ENCODE data around the gene DDX41.

Gene DDX41

DNA sequence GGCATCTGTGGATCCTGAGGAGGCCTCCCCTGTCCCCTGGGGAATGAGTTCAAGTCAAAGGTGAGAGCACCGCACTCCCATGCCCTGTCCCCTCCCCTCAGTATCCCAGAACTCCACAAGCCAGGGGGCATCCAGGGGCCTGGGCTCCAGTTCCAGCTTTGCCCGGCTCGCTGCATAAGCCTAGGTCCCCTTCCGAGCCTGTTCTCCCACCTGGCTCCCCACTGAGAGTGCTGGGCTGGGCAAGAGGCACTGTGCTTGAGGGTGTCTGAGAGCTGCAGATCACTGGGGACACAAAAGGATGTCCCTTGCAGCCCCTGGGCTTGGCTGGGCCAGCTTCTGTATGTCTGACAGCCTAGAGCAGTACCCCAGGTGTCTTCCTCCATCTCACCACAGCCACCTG is 11.7 kb downstream of the DDX41 start:
- peaks cover 11% of the 10 kb centered on the region for H3K4me1 ChIP-seq (ENCODE audit: control insufficient read depth, insufficient read depth, low read length)
- H3K27ac ChIP-seq (ENCODE audit: low read length), result no peak overlapping the region
- no peaks in the 10 kb centered on the region for H3K27me3 ChIP-seq (ENCODE audit: control insufficient read depth in 1 of 2, insufficient read depth in 2 of 2, low read length in 2 of 2)
- no peak overlapping the region for H3K4me3 ChIP-seq (ENCODE audit: low read length in 2 of 2)
- no peak overlapping the region for H3K9ac ChIP-seq (ENCODE audit: low read length in 2 of 2)
- no peaks in the 10 kb centered on the region for H3K9me3 ChIP-seq (ENCODE audit: control insufficient read depth in 2 of 2, low read length in 2 of 2)
- H3K36me3 ChIP-seq (ENCODE audit: control insufficient read depth in 2 of 2, insufficient read depth in 2 of 2, low read length in 2 of 2), result no peaks in the 10 kb centered on the region

DNA sequence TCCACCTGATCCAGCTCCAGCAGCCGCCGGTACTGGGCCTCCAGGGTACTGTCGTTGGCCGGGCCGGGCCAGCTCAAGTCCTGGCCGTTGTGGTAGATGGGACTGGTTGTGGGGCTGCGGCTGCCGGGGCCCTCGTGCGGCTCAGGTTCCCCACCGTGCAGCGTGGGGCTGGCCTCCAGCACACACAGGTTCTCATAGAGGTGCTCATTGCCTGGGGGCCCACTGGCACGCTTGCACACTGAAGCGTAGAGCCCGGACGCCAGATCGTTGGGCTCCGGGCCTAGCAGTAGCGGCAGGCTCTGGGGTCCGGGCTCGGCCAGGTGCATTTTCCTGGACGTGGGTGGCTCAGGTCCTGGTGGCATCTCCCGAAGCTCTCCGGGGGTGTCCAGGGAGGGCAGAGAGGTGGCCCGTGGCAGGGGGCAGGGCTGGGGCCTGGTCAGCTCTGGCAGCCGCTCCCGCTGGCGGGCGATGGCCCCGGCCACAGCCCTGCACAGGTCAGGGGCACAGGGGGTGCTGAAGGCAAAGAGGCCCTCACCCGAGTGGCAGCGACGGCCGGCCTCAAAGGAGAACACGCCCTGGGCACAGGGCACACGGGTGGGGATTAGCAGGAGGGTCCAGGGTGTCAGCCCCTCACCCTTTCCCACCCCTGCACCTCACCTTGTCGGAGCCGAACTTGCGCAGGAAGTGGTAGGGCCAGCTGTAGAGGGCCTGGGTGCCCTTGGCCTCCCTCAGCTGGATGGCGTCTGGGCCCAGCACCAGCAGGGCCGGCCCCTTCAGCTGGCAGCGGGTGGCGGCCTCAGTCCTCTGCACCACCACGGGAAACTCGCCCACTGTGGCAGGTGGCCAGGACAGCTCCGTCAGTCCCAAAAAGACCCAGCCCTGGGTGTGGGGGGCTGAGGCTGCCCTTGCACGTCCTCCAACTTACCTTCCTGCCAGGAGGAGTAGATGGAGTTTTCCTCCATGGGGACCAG is 12.4 kb downstream of the DDX41 start:
- H3K27me3 ChIP-seq (ENCODE audit: control insufficient read depth in 1 of 2, insufficient read depth in 2 of 2, low read length in 2 of 2), result no peaks in the 10 kb centered on the region
- H3K27ac ChIP-seq (ENCODE audit: low read length), result no peak overlapping the region
- no peak overlapping the region for H3K4me3 ChIP-seq (ENCODE audit: low read length in 2 of 2)
- no peaks in the 10 kb centered on the region for H3K36me3 ChIP-seq (ENCODE audit: control insufficient read depth in 2 of 2, insufficient read depth in 2 of 2, low read length in 2 of 2)
- H3K9me3 ChIP-seq (ENCODE audit: control insufficient read depth in 2 of 2, low read length in 2 of 2), result no peaks in the 10 kb centered on the region
- no peak overlapping the region for H3K9ac ChIP-seq (ENCODE audit: low read length in 2 of 2)
- H3K4me1 ChIP-seq (ENCODE audit: control insufficient read depth, insufficient read depth, low read length), result peaks cover 11% of the 10 kb centered on the region

DNA sequence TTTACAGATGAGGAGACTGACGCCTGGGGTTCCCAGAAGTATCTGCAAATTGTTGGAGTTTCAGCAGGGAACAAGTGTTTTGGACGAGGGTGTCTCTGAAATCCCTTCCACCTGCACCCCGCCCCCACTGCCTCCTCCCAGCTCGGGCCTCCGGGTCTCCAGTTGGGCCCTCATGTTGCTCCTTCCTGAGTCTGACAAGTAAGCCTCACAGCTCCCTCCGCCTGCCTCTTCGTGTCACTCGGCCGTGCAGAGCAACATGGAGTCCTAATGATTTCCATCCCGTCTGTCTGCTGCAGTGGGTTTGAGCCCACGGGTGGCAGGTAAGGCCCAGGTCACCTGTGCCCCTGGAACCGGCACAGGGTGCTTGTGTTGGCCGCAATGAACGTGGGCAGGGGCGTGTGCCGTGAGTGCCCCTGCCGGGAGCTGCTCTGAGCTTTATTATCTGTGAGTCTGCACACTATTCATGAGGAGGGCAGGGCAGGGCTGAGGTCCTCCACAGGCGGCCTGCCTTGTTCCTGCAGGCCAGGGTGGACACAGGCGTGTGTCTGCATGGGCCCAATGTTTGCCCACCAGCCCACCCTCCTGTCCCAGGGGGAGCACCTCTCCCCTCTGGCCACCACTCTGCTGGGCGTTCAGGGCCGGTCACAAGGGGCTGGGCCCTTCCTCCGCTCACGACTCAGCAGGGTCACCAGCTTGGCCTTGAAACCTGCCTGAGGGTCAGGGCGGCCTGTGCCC is 13.2 kb downstream of the DDX41 start:
- H3K9me3 ChIP-seq (ENCODE audit: control insufficient read depth in 2 of 2, low read length in 2 of 2), result no peaks in the 10 kb centered on the region
- H3K27ac ChIP-seq (ENCODE audit: low read length), result no peak overlapping the region
- no peak overlapping the region for H3K9ac ChIP-seq (ENCODE audit: low read length in 2 of 2)
- H3K4me1 ChIP-seq (ENCODE audit: control insufficient read depth, insufficient read depth, low read length), result peaks cover 14% of the 10 kb centered on the region
- H3K36me3 ChIP-seq (ENCODE audit: control insufficient read depth in 2 of 2, insufficient read depth in 2 of 2, low read length in 2 of 2), result no peaks in the 10 kb centered on the region
- H3K27me3 ChIP-seq (ENCODE audit: control insufficient read depth in 1 of 2, insufficient read depth in 2 of 2, low read length in 2 of 2), result no peaks in the 10 kb centered on the region
- no peak overlapping the region for H3K4me3 ChIP-seq (ENCODE audit: low read length in 2 of 2)

DNA sequence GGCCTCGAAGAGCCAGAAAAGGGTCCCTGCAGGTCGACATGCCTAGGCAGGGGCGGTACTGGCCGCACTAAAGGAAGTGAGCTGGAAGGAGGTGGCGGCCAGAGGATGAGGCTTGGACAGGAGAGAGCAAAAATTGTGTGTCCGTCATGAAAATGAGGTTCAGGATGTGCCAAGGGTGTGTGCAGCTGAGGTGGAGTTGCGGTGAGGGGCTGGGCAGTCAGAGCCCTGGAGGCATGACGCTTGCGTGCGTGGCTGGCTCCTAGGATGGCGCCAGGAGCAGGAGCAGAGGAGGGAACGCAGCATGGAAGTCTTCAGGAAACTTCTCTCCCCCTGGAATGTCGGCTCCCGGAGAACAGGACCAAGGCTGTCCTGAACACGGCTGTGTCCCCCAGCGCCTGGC is 13.9 kb downstream of the DDX41 start:
- no peak overlapping the region for H3K27ac ChIP-seq (ENCODE audit: low read length)
- no peaks in the 10 kb centered on the region for H3K36me3 ChIP-seq (ENCODE audit: control insufficient read depth in 2 of 2, insufficient read depth in 2 of 2, low read length in 2 of 2)
- H3K9me3 ChIP-seq (ENCODE audit: control insufficient read depth in 2 of 2, low read length in 2 of 2), result no peaks in the 10 kb centered on the region
- no peak overlapping the region for H3K9ac ChIP-seq (ENCODE audit: low read length in 2 of 2)
- no peaks in the 10 kb centered on the region for H3K27me3 ChIP-seq (ENCODE audit: control insufficient read depth in 1 of 2, insufficient read depth in 2 of 2, low read length in 2 of 2)
- H3K4me1 ChIP-seq (ENCODE audit: control insufficient read depth, insufficient read depth, low read length), result peaks cover 20% of the 10 kb centered on the region
- H3K4me3 ChIP-seq (ENCODE audit: low read length in 2 of 2), result no peak overlapping the region

DNA sequence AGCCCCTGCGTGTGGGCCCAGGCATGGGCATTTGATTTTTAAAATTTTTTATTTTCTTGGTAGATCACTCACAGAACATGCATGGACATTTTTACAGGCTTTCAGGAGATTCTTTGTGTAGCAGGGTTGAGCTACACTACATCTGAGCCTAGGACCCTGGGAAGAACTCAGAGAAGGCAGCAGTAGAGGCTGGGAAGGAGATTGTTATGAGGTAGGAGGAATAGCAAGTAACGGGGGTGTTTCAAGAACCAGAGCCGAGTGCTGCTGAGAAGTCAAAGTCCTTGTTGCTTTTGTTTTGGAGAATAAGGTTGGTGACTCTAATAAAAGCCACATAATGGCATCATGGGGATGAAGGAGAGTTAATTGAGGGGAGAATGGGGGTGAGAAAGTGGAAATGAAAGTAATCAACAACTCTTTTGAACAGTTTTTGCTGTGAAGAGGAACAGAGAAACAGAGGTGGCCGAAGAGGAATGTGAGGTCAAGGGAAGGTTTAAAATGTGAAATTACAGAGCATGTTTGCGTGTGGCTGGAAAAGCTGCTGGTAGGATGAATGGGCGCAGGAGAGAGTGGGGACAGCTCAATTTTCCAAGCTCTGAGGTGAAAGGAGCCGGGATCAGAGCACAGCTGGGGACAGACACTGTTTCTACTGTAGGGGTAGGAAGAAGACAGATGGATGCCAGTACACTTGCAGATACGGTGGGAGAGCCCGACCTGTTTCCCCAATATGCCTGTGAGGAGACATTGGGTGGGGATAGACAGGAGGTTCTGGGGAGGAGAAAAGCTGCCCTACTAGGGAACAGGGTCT is 14.7 kb downstream of the DDX41 start:
- Histone ChIP-seq H3K4me1 (ENCODE audit: control insufficient read depth, insufficient read depth, low read length) (peaks cover 22% of the 10 kb centered on the region), H3K27ac (ENCODE audit: low read length) (no peak overlapping the region), H3K27me3 (ENCODE audit: control insufficient read depth in 1 of 2, insufficient read depth in 2 of 2, low read length in 2 of 2) (no peaks in the 10 kb centered on the region)

DNA sequence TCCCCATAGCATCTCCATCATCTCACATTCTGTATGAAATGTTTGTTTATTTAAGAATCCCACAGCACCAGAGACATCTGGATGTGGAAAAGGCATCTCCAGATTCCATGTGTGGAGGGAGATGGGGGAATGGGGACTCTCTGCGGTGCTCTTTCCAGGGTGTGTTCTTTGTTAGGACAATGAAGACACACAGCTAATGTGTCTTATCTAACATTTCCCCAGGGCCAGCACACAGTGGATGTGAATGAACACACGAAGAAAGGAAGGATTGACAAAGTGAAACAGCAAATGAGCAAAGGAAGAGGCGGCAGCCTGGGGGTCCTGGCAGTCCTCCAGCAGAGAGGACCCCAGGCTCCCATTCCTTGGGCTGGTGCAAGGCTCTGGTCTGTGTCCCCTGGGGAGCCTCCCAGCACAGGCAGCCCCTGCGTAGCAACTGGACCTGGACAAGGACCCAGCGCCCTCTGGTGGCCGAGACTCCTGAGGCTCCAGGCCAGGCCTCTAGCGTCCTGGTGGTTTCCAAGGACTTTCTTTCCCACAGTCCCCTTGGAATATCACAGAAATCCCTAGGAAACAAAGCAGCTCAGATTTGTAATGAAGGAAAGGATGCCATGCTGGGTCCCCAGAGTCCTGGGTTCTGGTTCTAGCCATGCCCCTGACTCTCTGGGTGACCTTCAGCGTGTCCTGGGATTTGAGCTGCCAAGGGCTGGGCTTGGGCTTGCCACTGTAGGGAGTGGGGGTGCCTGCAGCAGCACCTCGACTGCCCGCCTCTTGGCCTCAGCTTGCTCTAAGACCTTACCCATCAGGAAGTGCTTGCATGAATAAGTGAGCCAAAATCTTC is 15.9 kb downstream of the DDX41 start:
- Histone ChIP-seq H3K4me3 (ENCODE audit: low read length in 2 of 2) (no peak overlapping the region), H3K27ac (ENCODE audit: low read length) (peak overlapping the region; percentile 31), H3K9me3 (ENCODE audit: control insufficient read depth in 2 of 2, low read length in 2 of 2) (no peaks in the 10 kb centered on the region), H3K9ac (ENCODE audit: low read length in 2 of 2) (peak overlapping the region in 1 of 2 donors; percentile 29), H3K27me3 (ENCODE audit: control insufficient read depth in 1 of 2, insufficient read depth in 2 of 2, low read length in 2 of 2) (no peaks in the 10 kb centered on the region), H3K36me3 (ENCODE audit: control insufficient read depth in 2 of 2, insufficient read depth in 2 of 2, low read length in 2 of 2) (peaks cover under 1 to 3% of the 10 kb centered on the region in 2 donors), H3K4me1 (ENCODE audit: control insufficient read depth, insufficient read depth, low read length) (peaks cover 28% of the 10 kb centered on the region)

More for the DNA sequence above, 14.7 kb downstream of the DDX41 start:
- no peaks in the 10 kb centered on the region for H3K36me3 ChIP-seq (ENCODE audit: control insufficient read depth in 2 of 2, insufficient read depth in 2 of 2, low read length in 2 of 2)
- no peak overlapping the region for H3K9ac ChIP-seq (ENCODE audit: low read length in 2 of 2)
- H3K9me3 ChIP-seq (ENCODE audit: control insufficient read depth in 2 of 2, low read length in 2 of 2), result no peaks in the 10 kb centered on the region
- H3K4me3 ChIP-seq (ENCODE audit: low read length in 2 of 2), result no peak overlapping the region

DNA sequence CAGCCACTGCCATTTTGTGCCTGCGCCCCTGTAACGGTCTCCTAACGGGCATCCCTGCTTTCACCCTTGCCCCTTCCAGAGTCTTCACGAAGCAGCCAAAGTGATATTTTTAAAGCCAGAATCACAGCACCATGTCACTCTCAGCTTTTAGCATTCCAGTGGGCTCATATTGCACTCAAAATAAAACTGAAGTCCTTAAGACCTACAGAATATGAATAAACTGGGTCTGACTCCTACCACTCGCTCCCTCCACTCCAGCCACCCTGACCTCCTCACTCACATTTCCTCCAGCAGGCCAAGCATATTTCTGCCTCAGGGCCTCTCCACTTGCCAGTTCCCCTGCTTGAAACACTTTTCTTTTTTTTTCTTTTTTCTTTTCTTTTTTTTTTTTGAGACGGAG is 16.9 kb downstream of the DDX41 start:
- Histone ChIP-seq H3K9ac (ENCODE audit: low read length in 2 of 2) (no peak overlapping the region), H3K4me1 (ENCODE audit: control insufficient read depth, insufficient read depth, low read length) (peaks cover 39% of the 10 kb centered on the region), H3K36me3 (ENCODE audit: control insufficient read depth in 2 of 2, insufficient read depth in 2 of 2, low read length in 2 of 2) (peaks cover 3% of the 10 kb centered on the region in 2 donors)

DNA sequence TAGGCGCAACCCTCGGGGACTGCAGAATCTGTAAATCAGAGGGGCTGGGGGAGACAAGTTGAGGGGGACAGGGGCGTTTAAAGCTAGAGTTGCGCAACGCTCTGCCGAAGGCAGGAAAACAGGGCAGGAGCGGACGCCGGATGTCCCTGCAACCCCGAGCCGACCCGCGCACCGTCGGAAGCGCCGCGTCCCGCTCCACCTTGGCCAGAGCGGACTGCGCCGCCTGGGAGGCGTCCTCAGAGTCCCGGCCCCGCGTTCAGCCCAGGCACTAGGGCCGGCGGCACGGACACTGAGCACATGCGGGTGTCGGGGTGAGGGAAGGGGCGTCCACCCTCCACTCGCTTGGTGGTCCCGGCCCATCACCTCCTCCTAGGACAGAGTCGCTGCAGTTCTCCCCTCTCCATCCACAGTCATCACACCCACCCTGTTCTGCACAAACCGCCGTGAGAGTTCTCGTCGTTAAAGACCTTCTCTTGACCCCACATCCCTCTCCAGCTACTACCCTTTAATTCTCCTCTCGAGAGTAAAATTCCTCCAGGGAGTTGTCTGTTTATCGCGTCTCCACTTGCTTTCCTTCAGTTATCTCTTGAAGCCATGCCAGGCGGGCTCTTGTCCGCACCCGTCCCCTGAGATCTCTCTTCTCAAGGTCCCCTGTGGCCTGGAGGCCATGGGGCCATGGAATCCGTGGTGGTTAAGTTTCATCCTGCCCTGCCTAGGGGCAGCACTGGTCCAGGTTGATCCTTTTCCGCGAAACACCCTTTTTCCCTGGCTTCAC is 18.6 kb downstream of the DDX41 start:
- H3K27me3 ChIP-seq (ENCODE audit: control insufficient read depth in 1 of 2, insufficient read depth in 2 of 2, low read length in 2 of 2), result no peaks in the 10 kb centered on the region
- H3K9me3 ChIP-seq (ENCODE audit: control insufficient read depth in 2 of 2, low read length in 2 of 2), result no peaks in the 10 kb centered on the region
- H3K4me3 ChIP-seq (ENCODE audit: low read length in 2 of 2), result peak overlapping the region; percentile 68 to 85
- peaks cover 55% of the 10 kb centered on the region for H3K4me1 ChIP-seq (ENCODE audit: control insufficient read depth, insufficient read depth, low read length)
- H3K9ac ChIP-seq (ENCODE audit: low read length in 2 of 2), result peak overlapping the region; percentile 52 to 58
- peaks cover 9 to 10% of the 10 kb centered on the region in 2 donors for H3K36me3 ChIP-seq (ENCODE audit: control insufficient read depth in 2 of 2, insufficient read depth in 2 of 2, low read length in 2 of 2)
- H3K27ac ChIP-seq (ENCODE audit: low read length), result peak overlapping the region; percentile 96

More for the DNA sequence above, 16.9 kb downstream of the DDX41 start:
- H3K4me3 ChIP-seq (ENCODE audit: low read length in 2 of 2), result no peak overlapping the region
- H3K27me3 ChIP-seq (ENCODE audit: control insufficient read depth in 1 of 2, insufficient read depth in 2 of 2, low read length in 2 of 2), result no peaks in the 10 kb centered on the region
- no peaks in the 10 kb centered on the region for H3K9me3 ChIP-seq (ENCODE audit: control insufficient read depth in 2 of 2, low read length in 2 of 2)
- H3K27ac ChIP-seq (ENCODE audit: low read length), result no peak overlapping the region

DNA sequence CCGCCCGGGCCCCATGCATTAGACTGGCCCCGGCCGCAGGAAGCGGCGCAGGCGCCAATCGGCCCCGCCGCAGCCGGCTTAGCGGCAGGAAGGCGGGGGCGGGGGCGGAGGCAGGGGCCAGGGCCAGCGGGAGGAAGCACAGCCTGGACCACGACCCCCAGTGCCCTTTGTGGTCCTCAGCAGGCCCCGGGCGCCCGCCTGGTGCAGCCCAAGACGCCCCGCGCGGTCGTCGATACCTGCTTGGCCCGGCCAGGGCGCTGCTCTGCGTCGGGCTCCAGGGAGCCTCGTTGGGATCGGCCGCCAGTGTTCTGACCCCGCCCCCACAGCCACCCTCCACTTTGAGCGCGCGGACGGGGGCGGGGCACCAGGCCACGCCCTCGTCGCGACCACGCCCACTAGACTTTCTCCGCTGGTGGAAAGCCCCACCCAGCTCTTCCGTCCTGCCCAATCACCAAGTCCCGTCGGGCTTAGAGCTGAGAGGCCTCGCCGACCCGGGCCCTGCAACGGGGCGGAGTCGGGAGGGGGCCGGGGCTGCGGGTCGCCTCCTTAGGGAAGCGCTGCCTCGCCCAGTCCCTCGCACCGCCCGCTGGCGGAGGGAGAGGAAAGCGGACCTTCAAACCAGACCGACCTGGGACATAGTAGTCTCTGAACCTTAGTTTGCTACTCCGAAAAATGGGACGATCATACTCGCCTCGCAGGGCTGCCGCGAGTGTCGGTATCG is 19.3 kb downstream of the DDX41 start, which contains the start of gene PDLIM7:
Gene PDLIM7, minus strand, starts transcription at position 313 of the 721 bp plus-strand sequence. CDS start 1,092 bp downstream, outside the sequence.
- Histone ChIP-seq H3K9ac (ENCODE audit: low read length in 2 of 2) (peak within 1 kb of the TSS; percentile 90 to 97), H3K27ac (ENCODE audit: low read length) (peak within 1 kb of the TSS; percentile 100), H3K4me3 (ENCODE audit: low read length in 2 of 2) (peak within 1 kb of the TSS; percentile 82 to 85), H3K27me3 (ENCODE audit: control insufficient read depth in 1 of 2, insufficient read depth in 2 of 2, low read length in 2 of 2) (no peaks in the 10 kb centered on the region), H3K36me3 (ENCODE audit: control insufficient read depth in 2 of 2, insufficient read depth in 2 of 2, low read length in 2 of 2) (peaks cover 10% of the 10 kb centered on the region in 2 donors), H3K9me3 (ENCODE audit: control insufficient read depth in 2 of 2, low read length in 2 of 2) (no peaks in the 10 kb centered on the region), H3K4me1 (ENCODE audit: control insufficient read depth, insufficient read depth, low read length) (peaks cover 63% of the 10 kb centered on the region)
